H1 (cell line): ENCODE data around the gene BMP4.

Experiments
- CEBPB ChIP-seq: IDR thresholded peaks from 2 replicates; pipeline ENCODE4 v1.6.1; 2012; ENCODE audit warnings: low read depth, low read length
- GABPA ChIP-seq: IDR thresholded peaks from 2 replicates; pipeline ENCODE4 v1.6.1; 2011; ENCODE audit warnings: mild to moderate bottlenecking, low read length, moderate library complexity, borderline replicate concordance; ENCODE audit not compliant: insufficient read depth
- SUZ12 ChIP-seq: fragments of 200-600 bp; sonication (generic); IDR thresholded peaks from 2 replicates; pipeline ENCODE4 v1.6.1; 2012; ENCODE audit warnings: mild to moderate bottlenecking, inconsistent platforms, low read length, moderate library complexity, mixed read lengths
- TF ChIP-seq, protein P1 (sequence below), 3 experiments: IDR thresholded peaks; 1 replicate in 2 of 3; 2 replicates in 1 of 3; pipeline versions ENCODE4 v1.5.1 to v1.6.1; 2011; ENCODE audit warnings: low read length in 3 of 3, mild to moderate bottlenecking in 3 of 3, inconsistent platforms in 2 of 3, low read depth in 1 of 3, moderate library complexity in 1 of 3; ENCODE audit not compliant: insufficient read depth in 1 of 3; ENCODE audit errors: control extremely low read depth in 1 of 3
- TF ChIP-seq, protein P2 (sequence below): IDR thresholded peaks from 2 replicates; pipeline ENCODE4 v1.6.1; 2011; ENCODE audit warnings: low read depth, mild to moderate bottlenecking, low read length; ENCODE audit not compliant: insufficient read depth

DNA sequence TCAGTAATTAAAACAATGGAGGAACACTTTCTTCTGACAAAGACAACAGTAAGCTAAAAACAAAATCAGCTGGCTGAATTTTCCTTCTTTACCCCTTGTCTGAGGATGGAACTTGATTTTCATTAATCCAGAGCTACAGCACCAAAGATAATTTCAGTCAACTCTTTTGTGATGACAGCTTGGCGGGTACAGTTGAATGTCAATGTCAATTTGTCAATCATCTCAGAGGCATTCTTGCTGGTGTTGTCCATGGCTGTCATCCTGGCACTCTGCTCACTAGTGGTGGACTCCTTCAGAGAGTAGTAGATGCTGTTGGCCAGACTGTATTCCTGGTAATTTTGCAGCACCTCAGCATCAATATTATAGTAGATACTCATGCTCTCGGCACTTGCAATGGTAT is 34.4 kb upstream of the BMP4 start:
- no peak for TF ChIP-seq SUZ12
- TF ChIP-seq CEBPB, result no peak
- TF ChIP-seq, protein P1, sequence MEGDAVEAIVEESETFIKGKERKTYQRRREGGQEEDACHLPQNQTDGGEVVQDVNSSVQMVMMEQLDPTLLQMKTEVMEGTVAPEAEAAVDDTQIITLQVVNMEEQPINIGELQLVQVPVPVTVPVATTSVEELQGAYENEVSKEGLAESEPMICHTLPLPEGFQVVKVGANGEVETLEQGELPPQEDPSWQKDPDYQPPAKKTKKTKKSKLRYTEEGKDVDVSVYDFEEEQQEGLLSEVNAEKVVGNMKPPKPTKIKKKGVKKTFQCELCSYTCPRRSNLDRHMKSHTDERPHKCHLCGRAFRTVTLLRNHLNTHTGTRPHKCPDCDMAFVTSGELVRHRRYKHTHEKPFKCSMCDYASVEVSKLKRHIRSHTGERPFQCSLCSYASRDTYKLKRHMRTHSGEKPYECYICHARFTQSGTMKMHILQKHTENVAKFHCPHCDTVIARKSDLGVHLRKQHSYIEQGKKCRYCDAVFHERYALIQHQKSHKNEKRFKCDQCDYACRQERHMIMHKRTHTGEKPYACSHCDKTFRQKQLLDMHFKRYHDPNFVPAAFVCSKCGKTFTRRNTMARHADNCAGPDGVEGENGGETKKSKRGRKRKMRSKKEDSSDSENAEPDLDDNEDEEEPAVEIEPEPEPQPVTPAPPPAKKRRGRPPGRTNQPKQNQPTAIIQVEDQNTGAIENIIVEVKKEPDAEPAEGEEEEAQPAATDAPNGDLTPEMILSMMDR (IDR thresholded peaks at IDR 0.05; ENCODE audit: control extremely low read depth in 1 of 3, insufficient read depth in 1 of 3, low read depth in 1 of 3, low read length in 3 of 3), result no peak
- no peak for TF ChIP-seq GABPA
- TF ChIP-seq, protein P2, sequence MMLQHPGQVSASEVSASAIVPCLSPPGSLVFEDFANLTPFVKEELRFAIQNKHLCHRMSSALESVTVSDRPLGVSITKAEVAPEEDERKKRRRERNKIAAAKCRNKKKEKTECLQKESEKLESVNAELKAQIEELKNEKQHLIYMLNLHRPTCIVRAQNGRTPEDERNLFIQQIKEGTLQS, result no peak
